Measurements from ENCODE around the gene TNFSF15.

The TNFSF15 gene

GRCh38 chr9:114850871-114851270 lies 45.0 kb upstream of the TNFSF15 start:
- H3K4me3 ChIP-seq (ENCODE audit: low read length), result no peak overlapping the region
- H3K9me3 ChIP-seq (replicated peaks; ENCODE audit: insufficient read depth, low read length), result no peaks in the 10 kb centered on the region
- H2AFZ ChIP-seq (ENCODE audit: low read length), result no peak overlapping the region
- no peaks in the 10 kb centered on the region for H3K9me2 ChIP-seq (replicated peaks; ENCODE audit: insufficient read depth, low read length)
- no peaks in the 10 kb centered on the region for H3K79me2 ChIP-seq (ENCODE audit: low read length)
- H3K4me1 ChIP-seq (ENCODE audit: low read length), result no peaks in the 10 kb centered on the region
- no peak overlapping the region for H3K27ac ChIP-seq (ENCODE audit: low read length)
- no peak overlapping the region for H3K4me2 ChIP-seq (ENCODE audit: low read depth, low read length)
- H3K36me3 ChIP-seq (replicated peaks; ENCODE audit: insufficient read depth, low read length), result no peaks in the 10 kb centered on the region
- H3F3A ChIP-seq (ENCODE audit: insufficient read depth, low read length), result no peaks in the 10 kb centered on the region
- H3K27me3 ChIP-seq (replicated peaks; ENCODE audit: insufficient read depth, low read length), result no peaks in the 10 kb centered on the region
- TF ChIP-seq EZH2 (optimal IDR thresholded peaks at IDR 0.05; ENCODE audit: low read depth, low read length) (no peak), CTCF (IDR thresholded peaks at IDR 0.05; ENCODE audit: low read length) (no peak), EZH2phosphoT487 (IDR thresholded peaks at IDR 0.05; ENCODE audit: low read length) (no peak)
- H3K9ac ChIP-seq (ENCODE audit: low read length), result no peak overlapping the region
- DNase-seq, result no peak
- H4K20me1 ChIP-seq (ENCODE audit: insufficient read depth, low read length), result no peaks in the 10 kb centered on the region

GRCh38 chr9:114849450-114849849 lies 43.6 kb upstream of the TNFSF15 start:
- Histone ChIP-seq H3K4me1 (ENCODE audit: low read length) (no peaks in the 10 kb centered on the region), H4K20me1 (ENCODE audit: insufficient read depth, low read length) (no peaks in the 10 kb centered on the region), H3K4me3 (ENCODE audit: low read length) (no peak overlapping the region), H3K27me3 (replicated peaks; ENCODE audit: insufficient read depth, low read length) (no peaks in the 10 kb centered on the region), H3K27ac (ENCODE audit: low read length) (no peak overlapping the region), H2AFZ (ENCODE audit: low read length) (no peak overlapping the region), H3K36me3 (replicated peaks; ENCODE audit: insufficient read depth, low read length) (no peaks in the 10 kb centered on the region), H3K9ac (ENCODE audit: low read length) (no peak overlapping the region), H3K9me2 (replicated peaks; ENCODE audit: insufficient read depth, low read length) (no peaks in the 10 kb centered on the region), H3K9me3 (replicated peaks; ENCODE audit: insufficient read depth, low read length) (no peaks in the 10 kb centered on the region), H3K4me2 (ENCODE audit: low read depth, low read length) (no peak overlapping the region), H3K79me2 (ENCODE audit: low read length) (no peaks in the 10 kb centered on the region), H3F3A (ENCODE audit: insufficient read depth, low read length) (no peaks in the 10 kb centered on the region)
- DNase-seq, result no peak
- TF ChIP-seq EZH2phosphoT487 (IDR thresholded peaks at IDR 0.05; ENCODE audit: low read length) (no peak), EZH2 (optimal IDR thresholded peaks at IDR 0.05; ENCODE audit: low read depth, low read length) (no peak), CTCF (IDR thresholded peaks at IDR 0.05; ENCODE audit: low read length) (no peak)

- no peaks in the 10 kb centered on the region for H3K79me2 ChIP-seq (ENCODE audit: low read length)
- no peak overlapping the region for H3K27ac ChIP-seq (ENCODE audit: low read length)
- H3K9me3 ChIP-seq (replicated peaks; ENCODE audit: insufficient read depth, low read length), result no peaks in the 10 kb centered on the region
- no peaks in the 10 kb centered on the region for H3F3A ChIP-seq (ENCODE audit: insufficient read depth, low read length)
- H3K9ac ChIP-seq (ENCODE audit: low read length), result no peak overlapping the region
- H3K9me2 ChIP-seq (replicated peaks; ENCODE audit: insufficient read depth, low read length), result no peaks in the 10 kb centered on the region
- no peaks in the 10 kb centered on the region for H3K4me1 ChIP-seq (ENCODE audit: low read length)
- H3K27me3 ChIP-seq (replicated peaks; ENCODE audit: insufficient read depth, low read length), result no peaks in the 10 kb centered on the region
- H4K20me1 ChIP-seq (ENCODE audit: insufficient read depth, low read length), result no peaks in the 10 kb centered on the region
- no peak for TF ChIP-seq EZH2 (optimal IDR thresholded peaks at IDR 0.05; ENCODE audit: low read depth, low read length)
- TF ChIP-seq CTCF (IDR thresholded peaks at IDR 0.05; ENCODE audit: low read length), result no peak
- TF ChIP-seq EZH2phosphoT487 (IDR thresholded peaks at IDR 0.05; ENCODE audit: low read length), result no peak
- no peaks in the 10 kb centered on the region for H3K36me3 ChIP-seq (replicated peaks; ENCODE audit: insufficient read depth, low read length)
- H3K4me3 ChIP-seq (ENCODE audit: low read length), result no peak overlapping the region
- H3K4me2 ChIP-seq (ENCODE audit: low read depth, low read length), result no peak overlapping the region
- DNase-seq, result no peak
- no peak overlapping the region for H2AFZ ChIP-seq (ENCODE audit: low read length)
Observed at GRCh38 chr9:114847492-114848417, 41.9 kb upstream of the TNFSF15 start.

Data from MM.1S (cell line).